Activated CD4-positive, CD25-positive, alpha-beta regulatory T cell treated with anti-CD3 and anti-CD28 coated beads, Interleukin-2, amount 50 U/mL, for 16 hours (primary cell): ENCODE measurements around the gene NPTX1.

Experiments used
- DNase-seq: peaks from one replicate; pipeline ENCODE4 v3.0.0-alpha.2; 2020; ENCODE audit warnings: low read depth, low spot score

Gene NPTX1

GRCh38 chr17:80445007-80445725, 31.2 kb downstream of the NPTX1 start:
- no peak for DNase-seq

- DNase-seq = no peak
Observed at GRCh38 chr17:80444644-80444979, 31.8 kb downstream of the NPTX1 start.

- no peak for DNase-seq
Observed at GRCh38 chr17:80443916-80444643, 32.3 kb downstream of the NPTX1 start.

- DNase-seq = no peak
Observed at GRCh38 chr17:80443498-80443897, 32.9 kb downstream of the NPTX1 start.

- no peak for DNase-seq
Observed at GRCh38 chr17:80442764-80443163, 33.6 kb downstream of the NPTX1 start.

- DNase-seq = no peak
Observed at GRCh38 chr17:80442323-80442659, 34.1 kb downstream of the NPTX1 start.

- DNase-seq = no peak
Observed at GRCh38 chr17:80441598-80442322, 34.6 kb downstream of the NPTX1 start.

GRCh38 chr17:80441133-80441578, 35.3 kb downstream of the NPTX1 start:
- no peak for DNase-seq

GRCh38 chr17:80439499-80439898, 36.9 kb downstream of the NPTX1 start:
- no peak for DNase-seq

GRCh38 chr17:80438806-80439205, 37.6 kb downstream of the NPTX1 start:
- DNase-seq = no peak

GRCh38 chr17:80437532-80437931, 38.9 kb downstream of the NPTX1 start:
- no peak for DNase-seq

- no peak for DNase-seq
Observed at GRCh38 chr17:80433916-80434666, 42.3 kb downstream of the NPTX1 start.

- no peak for DNase-seq
Observed at GRCh38 chr17:80432961-80433550, 43.4 kb downstream of the NPTX1 start.

GRCh38 chr17:80432350-80432955, 44.0 kb downstream of the NPTX1 start:
- no peak for DNase-seq

GRCh38 chr17:80431246-80432195, 44.9 kb downstream of the NPTX1 start:
- no peak for DNase-seq

GRCh38 chr17:80430446-80431245, 45.8 kb downstream of the NPTX1 start:
- no peak for DNase-seq

GRCh38 chr17:80429356-80430275, 46.8 kb downstream of the NPTX1 start:
- no peak for DNase-seq

GRCh38 chr17:80428796-80429195, 47.6 kb downstream of the NPTX1 start:
- DNase-seq = no peak
